RCC 7860 (cell line): ENCODE measurements around the gene RAB7B.
"Not testable (repeated sequence)": the region's sequence is repeated elsewhere in the genome, so short reads cannot be mapped to it uniquely, and the experiment has no call there.

Experiments
- DNase-seq: peaks from one replicate; pipeline ENCODE4 v3.0.0-alpha.2; 2015; ENCODE audit warnings: low spot score
- FAIRE-seq: peaks from 2 replicates; lab custom pipeline; 2012; peaks lifted over from hg19 to GRCh38; lab: Jason Lieb, UNC

RAB7B gene

GRCh38 chr1:205998457-205999241 is 4.5 kb downstream of the RAB7B start:
- FAIRE-seq (no peak), DNase-seq (no peak)

DNA sequence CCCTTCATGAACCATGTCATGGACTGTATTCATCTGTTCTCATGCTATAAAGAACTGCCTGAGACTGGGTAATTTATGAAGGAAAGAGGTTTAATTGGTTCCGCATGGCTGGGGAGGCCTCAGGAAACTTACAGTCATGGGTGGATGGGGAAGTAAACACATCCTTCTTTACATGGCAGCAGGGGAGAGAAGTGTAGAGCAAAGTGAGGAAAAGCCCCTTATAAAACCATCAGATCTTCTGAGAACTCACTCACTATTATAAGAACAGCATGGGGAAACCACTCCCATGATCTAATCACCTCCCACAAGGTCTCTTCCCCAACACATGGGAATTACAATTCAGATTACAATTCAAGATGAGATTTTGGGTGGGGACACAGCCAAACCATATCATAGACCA is 6.6 kb downstream of the RAB7B start:
- not testable (repeated sequence) for FAIRE-seq, DNase-seq

GRCh38 chr1:205994346-205994745 is 8.8 kb downstream of the RAB7B start:
- no peak for DNase-seq
- no peak for FAIRE-seq

DNA sequence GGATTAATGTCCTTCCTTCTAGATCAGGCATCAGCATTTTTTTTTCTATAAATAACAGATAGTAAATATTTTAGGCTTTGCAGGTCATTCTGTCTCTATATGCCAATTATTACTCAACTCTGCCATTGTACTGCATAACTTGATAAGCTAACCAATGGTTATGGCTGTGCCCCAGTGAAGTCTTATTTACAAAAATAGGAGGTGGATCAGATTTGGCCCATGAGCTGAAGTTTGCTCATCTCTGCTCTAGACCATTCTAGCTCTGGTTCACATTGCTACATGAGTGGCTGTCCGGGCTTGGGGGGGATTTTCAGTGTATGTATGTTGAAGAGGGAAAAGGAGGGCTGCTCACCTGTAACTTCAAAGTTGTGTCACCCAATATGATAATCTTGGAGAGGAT is 10.1 kb downstream of the RAB7B start:
- DNase-seq: no peak
- FAIRE-seq: no peak

DNA sequence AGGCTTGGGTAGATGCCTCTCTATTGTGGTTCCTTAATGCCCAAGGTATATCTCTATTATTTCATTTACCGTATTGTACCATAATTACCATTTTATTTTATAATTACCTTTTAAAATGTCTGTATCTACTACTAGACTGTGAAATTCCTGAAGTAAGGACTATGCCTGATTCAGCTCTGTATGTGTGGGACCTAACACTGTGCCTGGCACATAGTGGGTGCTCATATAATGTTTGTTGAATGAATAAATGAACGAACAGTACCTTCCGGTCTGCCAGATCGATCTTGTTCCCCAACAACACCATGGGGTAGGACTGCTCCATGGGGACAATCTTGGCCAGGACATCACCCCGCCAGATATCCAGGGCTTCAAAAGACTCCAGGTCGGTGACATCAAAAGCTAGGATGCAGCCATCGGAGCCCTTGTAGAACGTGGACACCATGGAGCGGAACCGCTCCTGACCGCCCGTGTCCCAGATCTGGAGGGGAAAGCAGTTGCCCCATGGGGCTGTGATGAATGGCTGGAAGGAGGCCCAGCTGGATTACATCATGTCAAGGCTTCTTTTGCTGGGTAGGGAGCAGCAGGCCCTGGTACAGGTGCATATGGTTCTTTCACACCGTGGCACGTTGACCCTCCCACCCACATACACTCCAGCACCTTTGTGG is 10.8 kb downstream of the RAB7B start:
- no peak for DNase-seq
- FAIRE-seq: no peak

GRCh38 chr1:205991237-205991636 is 12.0 kb downstream of the RAB7B start:
- DNase-seq: peak; percentile 21
- FAIRE-seq: no peak

DNA sequence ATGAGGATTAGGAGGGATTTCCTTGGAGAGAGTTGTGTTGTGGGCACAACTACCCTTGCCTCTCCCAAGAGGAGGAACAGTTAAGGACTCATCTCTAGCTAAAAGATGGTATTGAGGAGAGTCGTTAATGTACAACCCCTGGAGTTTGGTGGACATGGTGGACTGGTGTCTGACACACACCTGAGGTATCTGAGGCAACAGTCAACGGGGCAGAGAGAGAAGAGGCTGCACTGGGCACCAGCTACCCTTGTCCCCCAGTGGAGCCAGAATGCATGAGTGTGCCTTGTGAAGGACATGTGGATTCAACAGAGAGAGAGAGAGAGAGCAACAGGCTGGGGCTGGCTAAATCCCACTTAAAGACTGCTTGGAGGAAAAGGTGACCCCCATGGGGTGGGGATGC is 13.0 kb downstream of the RAB7B start:
- no peak for DNase-seq
- FAIRE-seq: no peak

DNA sequence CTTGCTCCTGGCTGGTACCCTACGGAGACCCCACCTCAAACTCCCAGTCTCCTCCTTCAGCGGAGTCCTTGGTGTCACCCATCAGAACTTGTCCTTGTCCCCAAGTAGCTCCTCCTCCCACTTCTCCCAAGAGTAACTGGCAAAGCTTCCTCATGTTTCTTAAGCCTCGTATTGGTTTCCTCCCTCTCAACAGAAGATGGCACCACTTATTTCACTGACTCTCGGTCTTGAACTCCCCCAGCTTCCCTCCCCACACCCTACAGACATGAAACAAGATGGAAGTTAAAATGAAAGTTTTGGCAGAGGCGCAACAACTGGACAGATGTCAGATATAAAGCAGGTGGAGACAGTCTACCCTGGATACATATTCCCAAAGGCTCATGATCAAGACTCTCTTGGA is 13.4 kb downstream of the RAB7B start:
- DNase-seq: no peak
- no peak for FAIRE-seq

GRCh38 chr1:205988585-205988995 is 14.6 kb downstream of the RAB7B start:
- DNase-seq (no peak), FAIRE-seq (no peak)

- FAIRE-seq (no peak), DNase-seq (no peak)
Measured at GRCh38 chr1:205986861-205987260, 16.3 kb downstream of the RAB7B start.

- DNase-seq (no peak), FAIRE-seq (no peak)
Measured at GRCh38 chr1:205986292-205986691, 16.9 kb downstream of the RAB7B start.

DNA sequence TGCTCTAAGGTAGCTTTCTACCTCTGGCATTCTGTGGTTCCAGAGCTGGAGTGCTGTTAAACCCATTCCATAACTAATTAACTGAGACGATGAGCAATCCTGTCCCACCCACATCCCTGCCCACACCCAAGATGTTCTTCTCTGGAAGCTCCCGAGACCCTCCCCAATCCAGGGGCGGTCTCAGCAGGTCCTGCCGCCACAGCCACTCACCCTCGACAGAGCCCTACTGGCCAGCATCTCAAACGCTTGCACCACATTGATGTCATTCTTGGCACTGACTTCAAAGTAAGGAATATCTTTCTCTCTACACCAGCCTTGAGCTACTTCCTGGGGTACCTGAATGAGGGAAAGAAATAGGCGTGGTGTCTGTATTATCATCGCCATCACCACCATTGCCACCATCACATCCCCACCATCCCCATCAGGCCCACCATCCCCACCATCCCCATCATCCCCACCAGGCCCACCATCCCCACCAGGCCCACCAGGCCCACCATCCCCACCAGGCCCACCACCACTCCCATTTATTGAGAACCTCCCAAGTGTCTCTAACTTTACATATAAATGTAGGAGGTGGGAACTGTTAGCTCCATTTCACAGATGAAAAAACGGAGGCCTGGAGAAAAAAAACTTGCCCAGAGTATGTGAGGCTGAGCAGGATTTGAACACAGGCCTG is 17.7 kb downstream of the RAB7B start:
- DNase-seq: peak; percentile 71

DNA sequence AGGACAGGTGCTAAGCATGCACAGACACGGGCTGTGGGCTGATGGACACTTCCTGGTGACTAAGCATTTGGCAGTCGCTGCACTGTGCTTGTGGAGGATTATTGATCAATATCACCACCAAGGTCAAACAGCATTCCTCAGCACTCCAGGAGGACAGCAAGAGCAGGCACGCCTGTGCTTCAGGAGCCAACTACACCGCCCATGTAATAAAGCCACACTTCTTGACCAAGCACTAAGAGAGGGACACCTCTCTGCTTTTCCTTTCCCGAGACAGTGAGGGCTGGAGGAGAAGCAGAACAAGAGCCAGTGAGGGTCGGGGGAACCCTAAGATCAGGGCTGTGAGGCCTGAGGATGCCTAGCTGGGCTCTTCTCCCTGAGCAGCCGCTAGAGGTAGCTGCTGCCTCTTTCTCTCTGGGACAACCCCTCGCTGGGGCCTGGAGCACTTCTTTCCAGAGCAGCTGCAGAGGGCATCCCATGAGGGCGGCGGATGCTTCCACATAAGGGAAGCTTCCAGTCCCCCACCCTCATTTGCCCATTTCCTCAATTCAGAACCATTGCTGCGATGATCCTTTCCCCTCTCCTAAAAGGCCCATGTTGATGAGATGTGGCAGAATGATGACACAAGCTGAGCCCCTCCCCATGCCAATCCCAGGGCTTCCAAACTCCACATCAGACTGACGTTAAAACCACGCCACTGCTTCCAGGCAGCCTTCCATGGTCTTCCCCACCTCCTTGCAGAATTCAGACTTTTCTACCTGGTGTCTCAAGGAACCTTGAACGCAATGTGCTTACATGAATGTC is 19.1 kb downstream of the RAB7B start:
- DNase-seq (peak; percentile 41), FAIRE-seq (no peak)

More for the DNA sequence above, 17.7 kb downstream of the RAB7B start:
- FAIRE-seq: no peak

- FAIRE-seq (no peak), DNase-seq (no peak)
Measured at GRCh38 chr1:205981257-205981656, 21.9 kb downstream of the RAB7B start.

DNA sequence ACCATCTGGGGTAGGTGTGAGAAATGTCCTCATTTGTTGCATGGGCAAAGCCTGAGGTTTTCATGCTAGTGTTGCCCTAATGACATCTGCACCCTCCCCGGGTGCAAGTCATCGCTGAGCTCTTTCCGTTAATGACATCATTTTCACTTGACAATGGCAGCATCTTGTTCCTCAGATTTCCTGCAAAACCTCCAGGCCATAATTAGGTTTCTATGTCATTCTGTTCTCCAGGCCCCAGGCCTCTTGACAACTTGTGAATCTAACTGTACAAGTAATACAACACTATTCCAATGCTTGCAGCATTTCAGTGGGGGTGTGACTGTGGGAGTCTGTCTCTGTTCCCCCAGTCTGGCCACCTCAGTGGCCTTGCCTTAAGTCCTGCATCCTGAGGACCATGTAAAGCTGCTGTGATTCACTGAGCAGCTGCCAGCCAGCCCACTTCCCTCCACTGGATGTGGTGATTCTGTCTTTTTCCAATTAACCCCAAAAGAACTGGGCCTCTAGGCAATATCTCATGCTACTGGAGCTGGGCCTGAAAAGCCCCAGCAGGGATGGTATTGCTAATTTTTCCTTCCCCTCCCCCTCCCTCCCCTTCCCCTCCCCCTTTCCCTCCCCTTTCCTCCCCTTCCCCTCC is 22.8 kb downstream of the RAB7B start:
- no peak for FAIRE-seq
- DNase-seq: peak; percentile 16

DNA sequence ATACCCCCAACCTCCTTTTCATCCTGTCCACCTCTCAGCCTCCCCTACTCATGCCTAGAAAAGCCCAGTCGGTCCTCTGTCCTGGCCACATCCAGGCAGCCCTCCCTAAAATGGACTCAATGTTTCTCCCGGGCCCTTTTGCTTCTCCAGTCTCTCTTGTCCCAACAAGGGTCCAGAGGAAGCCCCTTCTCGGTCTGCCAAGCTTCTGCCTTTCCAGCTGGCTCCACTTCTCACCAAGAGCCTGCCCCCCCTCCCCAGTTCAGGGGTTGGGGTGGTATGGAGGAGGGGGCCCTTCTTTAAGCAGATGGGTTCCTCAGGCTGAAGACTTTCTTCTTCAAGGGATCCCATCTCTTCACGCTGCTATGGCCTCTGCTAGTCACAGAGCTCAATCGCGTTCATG is 23.9 kb downstream of the RAB7B start:
- FAIRE-seq (no peak), DNase-seq (no peak)

- FAIRE-seq: no peak
Measured at GRCh38 chr1:205978676-205979075, 24.5 kb downstream of the RAB7B start.

GRCh38 chr1:205977402-205978014 is 25.7 kb downstream of the RAB7B start:
- DNase-seq (peak; percentile 77), FAIRE-seq (no peak)

More at GRCh38 chr1:205978676-205979075, 24.5 kb downstream of the RAB7B start:
- DNase-seq: no peak

GRCh38 chr1:205976708-205977401 is 26.3 kb downstream of the RAB7B start:
- DNase-seq (peak; percentile 79), FAIRE-seq (no peak)
